SH-SY5Y (cell line): ENCODE measurements around the gene CRACR2A.

Source experiments
- GATA2 ChIP-seq: IDR thresholded peaks from 2 replicates; pipeline ENCODE4 v1.6.1; 2011; ENCODE audit warnings: mild to moderate bottlenecking, low read depth, low read length
- GATA3 ChIP-seq: IDR thresholded peaks from 2 replicates; pipeline ENCODE4 v1.6.1; 2011; ENCODE audit warnings: low read depth, mild to moderate bottlenecking, low read length, moderate library complexity

- TF ChIP-seq GATA3 (no peak), GATA2 (no peak)
These were observed 157.9 kb downstream of the CRACR2A start for GRCh38 chr12:3594966-3595365.
